ENCODE data around the gene PARG. TPM values are rescaled to one million over a fixed set of nuclear protein-coding genes. Genes with fewer than 3 reads are reported as not detected.

The PARG gene
- total RNA-seq = 14.9 and 15.6 TPM in 2 replicates

GRCh38 chr10:49941447-49942338, at the start of gene PARG, which contains the start of gene TIMM23B:
Gene PARG (minus strand): TSS chr10:49942027. CDS start chr10:49941725, 302 bp downstream.
Gene TIMM23B (plus strand): TSS chr10:49942053. CDS start chr10:49942195, 142 bp downstream.

GRCh38 chr10:49988376-49988775, 46.5 kb upstream of the PARG start, which contains the start of gene AGAP6:
Gene AGAP6 (plus strand): TSS chr10:49988406. CDS start chr10:49988716, 310 bp downstream.

Other genes starting within 250 kb of the PARG start
- gene OGDHL, start 179.7 kb downstream of the PARG start, total RNA-seq = under 0.01 and 0.17 TPM in 2 replicates
- 9.7 and 11.8 TPM in 2 replicates for gene TIMM23B, start within 50 bp of the PARG start, total RNA-seq
- 2.9 and 3.0 TPM in 2 replicates for gene AGAP6, start 46.4 kb upstream of the PARG start, total RNA-seq
- gene WASHC2A, start 125.9 kb upstream of the PARG start, total RNA-seq = 19.7 and 21.1 TPM in 2 replicates

Measured in bronchus fibroblast of lung (primary cell).